HepG2 (cell line): ENCODE data around the gene SPRED2. TPM values are rescaled to one million over a fixed set of nuclear protein-coding genes. Genes with fewer than 3 reads are reported as not detected.
A peak's percentile ranks its signal among the peaks of the same experiment; 100 is the strongest.

ENCODE experiments used
- CREM ChIP-seq, 2 experiments: sonication (generic) in 1 of 2; formaldehyde crosslinking in 1 of 2; IDR thresholded peaks; 2 replicates each; pipeline versions ENCODE4 v1.4.0 to v1.6.1; 2016 to 2020; ENCODE audit warnings: antibody characterized with exemption in 1 of 2, mild to moderate bottlenecking in 1 of 2, missing genetic modification reagents in 1 of 2
- GATA4 ChIP-seq: sonication (generic); IDR thresholded peaks from 2 replicates; pipeline ENCODE4 v1.6.1; 2016; ENCODE audit warnings: antibody characterized with exemption, low read depth, borderline replicate concordance
- GATAD2A ChIP-seq: IDR thresholded peaks from 2 replicates; pipeline ENCODE4 v1.6.1; 2016
- MXD4 ChIP-seq: IDR thresholded peaks from 2 replicates; pipeline ENCODE4 v1.6.1; 2016; ENCODE audit warnings: mild to moderate bottlenecking, missing biosample characterization, missing genetic modification reagents
- NCOR1 ChIP-seq: fragments of 200-600 bp; sonication (generic); IDR thresholded peaks from 2 replicates; pipeline ENCODE4 v1.7.0; 2017; ENCODE audit warnings: antibody characterized with exemption, low read length, borderline replicate concordance
- NR2F6 ChIP-seq, 2 experiments: IDR thresholded peaks; 2 replicates each; pipeline ENCODE4 v1.6.1; 2016; ENCODE audit warnings: antibody characterized with exemption in 1 of 2, mild to moderate bottlenecking in 1 of 2
- SKI ChIP-seq: fragments of 450-650 bp; IDR thresholded peaks from one replicate; pipeline ENCODE4 v1.6.1; 2018; ENCODE audit warnings: mild to moderate bottlenecking; ENCODE audit not compliant: partially characterized antibody
- SMYD3 ChIP-seq: sonication (generic); formaldehyde crosslinking; IDR thresholded peaks from 2 replicates; pipeline ENCODE4 v1.8.1; 2023; ENCODE audit warnings: mild to moderate bottlenecking, missing genetic modification reagents
- TSC22D2 ChIP-seq: sonication (generic); formaldehyde crosslinking; IDR thresholded peaks from 2 replicates; pipeline ENCODE4 v1.5.1; 2020; ENCODE audit warnings: missing genetic modification reagents, mild to moderate bottlenecking, borderline replicate concordance
- ZFP1 ChIP-seq: IDR thresholded peaks from 2 replicates; pipeline ENCODE4 v1.6.1; 2016
- ZNF138 ChIP-seq: sonication (generic); formaldehyde crosslinking; IDR thresholded peaks from 2 replicates; pipeline ENCODE4 v1.5.0; 2020; ENCODE audit warnings: mild to moderate bottlenecking, low read depth, missing genetic modification reagents
- ZNF326 ChIP-seq: sonication (generic); formaldehyde crosslinking; IDR thresholded peaks from 2 replicates; pipeline ENCODE4 v1.4.0; 2020; ENCODE audit warnings: missing genetic modification reagents, borderline replicate concordance
- polyA plus RNA-seq, 8 experiments: library from polyadenylated mRNA; depleted of rRNA in 3 of 8; stranded (reverse) in 7 of 8; unstranded in 1 of 8; fragments of >200 nt; fragmentation: Illumina TruSeq in 4 of 8; extraction: Trizol in 4 of 8; gene quantifications; 2 replicates each; pipeline versions ENCODE4 v1.2.1 to v1.2.3, GENCODE V29; 2011 to 2016; ENCODE audit warnings: low read depth in 4 of 8, missing spikeins in 1 of 8, mixed read lengths in 1 of 8; ENCODE audit not compliant: insufficient read depth in 1 of 8
- total RNA-seq, 5 experiments: library from RNA; depleted of rRNA; stranded (reverse); fragments of >200 nt; fragmentation: Illumina TruSeq; extraction: Trizol; gene quantifications; 2 replicates each; pipeline ENCODE4 v1.2.3, GENCODE V29; 2016; ENCODE audit warnings: low read depth in 1 of 5
- TF ChIP-seq, protein P1 (sequence below): sonication (generic); formaldehyde crosslinking; IDR thresholded peaks from 2 replicates; pipeline ENCODE4 v1.4.0; 2020; ENCODE audit warnings: missing genetic modification reagents, mild to moderate bottlenecking, borderline replicate concordance
- TF ChIP-seq, protein P2 (sequence below): sonication (generic); formaldehyde crosslinking; IDR thresholded peaks from 2 replicates; pipeline ENCODE4; 2020; ENCODE audit warnings: missing genetic modification reagents, mild to moderate bottlenecking, borderline replicate concordance
- TF ChIP-seq, protein P3 (sequence below): sonication (generic); formaldehyde crosslinking; IDR thresholded peaks from 2 replicates; pipeline ENCODE4 v1.4.0; 2020; ENCODE audit warnings: missing genetic modification reagents

Gene SPRED2
- total and polyA plus RNA-seq, 2 of the 13 experiments (the other 11 are each of a cell fraction or from before 2014, with no cell fraction given) = 13.0 to 37.0 TPM

DNA sequence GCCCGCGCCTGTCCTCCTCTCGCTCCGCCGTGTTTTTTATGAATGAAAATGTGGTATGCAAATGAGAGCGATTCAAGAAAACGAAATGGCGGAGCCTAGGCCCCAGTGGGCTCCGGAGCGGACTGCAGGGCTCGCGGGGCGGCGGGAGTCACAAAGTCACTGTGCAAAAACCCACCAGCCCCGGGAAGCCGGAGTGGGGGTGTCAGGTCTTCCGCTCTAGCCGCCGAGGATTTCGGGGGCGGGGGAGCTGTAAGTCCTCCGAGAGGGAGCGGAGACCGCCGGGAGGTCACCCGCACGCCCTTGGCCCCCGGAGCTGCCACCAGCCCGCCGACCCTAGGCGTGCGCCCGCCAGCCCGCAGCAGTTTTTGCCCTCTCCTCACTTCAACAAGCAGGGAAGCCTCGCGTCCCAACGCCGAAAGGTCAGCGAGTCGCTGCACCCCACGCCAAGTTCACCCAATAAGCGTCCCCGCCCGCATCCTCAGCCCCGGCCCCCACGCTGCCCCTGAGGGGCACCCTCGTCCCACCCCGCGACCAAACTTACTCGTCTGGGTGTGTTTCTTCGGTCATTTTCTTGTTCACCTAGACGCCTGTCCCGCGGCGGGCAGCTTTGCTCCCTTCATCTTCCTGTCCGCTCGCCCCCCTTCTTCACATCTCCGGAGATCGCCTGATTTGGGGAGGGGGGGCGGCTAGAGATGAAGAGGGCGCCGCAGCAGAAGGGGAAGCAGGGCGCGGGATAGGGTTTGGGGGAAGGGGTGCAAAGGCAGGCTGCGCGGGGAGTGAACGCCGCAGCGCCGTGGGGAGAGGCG lies 775 bp downstream of the SPRED2 start (continued):
- TF ChIP-seq, protein P1, sequence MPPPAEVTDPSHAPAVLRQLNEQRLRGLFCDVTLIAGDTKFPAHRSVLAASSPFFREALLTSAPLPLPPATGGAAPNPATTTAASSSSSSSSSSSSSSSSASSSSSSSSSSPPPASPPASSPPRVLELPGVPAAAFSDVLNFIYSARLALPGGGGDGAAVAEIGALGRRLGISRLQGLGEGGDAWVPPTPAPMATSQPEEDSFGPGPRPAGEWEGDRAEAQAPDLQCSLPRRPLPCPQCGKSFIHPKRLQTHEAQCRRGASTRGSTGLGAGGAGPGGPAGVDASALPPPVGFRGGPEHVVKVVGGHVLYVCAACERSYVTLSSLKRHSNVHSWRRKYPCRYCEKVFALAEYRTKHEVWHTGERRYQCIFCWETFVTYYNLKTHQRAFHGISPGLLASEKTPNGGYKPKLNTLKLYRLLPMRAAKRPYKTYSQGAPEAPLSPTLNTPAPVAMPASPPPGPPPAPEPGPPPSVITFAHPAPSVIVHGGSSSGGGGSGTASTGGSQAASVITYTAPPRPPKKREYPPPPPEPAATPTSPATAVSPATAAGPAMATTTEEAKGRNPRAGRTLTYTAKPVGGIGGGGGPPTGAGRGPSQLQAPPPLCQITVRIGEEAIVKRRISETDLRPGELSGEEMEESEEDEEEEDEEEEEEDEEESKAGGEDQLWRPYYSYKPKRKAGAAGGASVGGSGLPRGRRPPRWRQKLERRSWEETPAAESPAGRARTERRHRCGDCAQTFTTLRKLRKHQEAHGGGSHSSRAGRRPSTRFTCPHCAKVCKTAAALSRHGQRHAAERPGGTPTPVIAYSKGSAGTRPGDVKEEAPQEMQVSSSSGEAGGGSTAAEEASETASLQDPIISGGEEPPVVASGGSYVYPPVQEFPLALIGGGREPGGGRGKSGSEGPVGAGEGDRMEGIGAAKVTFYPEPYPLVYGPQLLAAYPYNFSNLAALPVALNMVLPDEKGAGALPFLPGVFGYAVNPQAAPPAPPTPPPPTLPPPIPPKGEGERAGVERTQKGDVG (CRISPR knock-in tag) = no peak; the same call in 1 of the 2 replicates
- no peak for TF ChIP-seq NCOR1
- no peak for TF ChIP-seq NR2F6 (IDR thresholded peaks at IDR 0.05)
- TF ChIP-seq NR2F6 (CRISPR knock-in tag; IDR thresholded peaks at IDR 0.05) = no peak
- TF ChIP-seq, protein P2, sequence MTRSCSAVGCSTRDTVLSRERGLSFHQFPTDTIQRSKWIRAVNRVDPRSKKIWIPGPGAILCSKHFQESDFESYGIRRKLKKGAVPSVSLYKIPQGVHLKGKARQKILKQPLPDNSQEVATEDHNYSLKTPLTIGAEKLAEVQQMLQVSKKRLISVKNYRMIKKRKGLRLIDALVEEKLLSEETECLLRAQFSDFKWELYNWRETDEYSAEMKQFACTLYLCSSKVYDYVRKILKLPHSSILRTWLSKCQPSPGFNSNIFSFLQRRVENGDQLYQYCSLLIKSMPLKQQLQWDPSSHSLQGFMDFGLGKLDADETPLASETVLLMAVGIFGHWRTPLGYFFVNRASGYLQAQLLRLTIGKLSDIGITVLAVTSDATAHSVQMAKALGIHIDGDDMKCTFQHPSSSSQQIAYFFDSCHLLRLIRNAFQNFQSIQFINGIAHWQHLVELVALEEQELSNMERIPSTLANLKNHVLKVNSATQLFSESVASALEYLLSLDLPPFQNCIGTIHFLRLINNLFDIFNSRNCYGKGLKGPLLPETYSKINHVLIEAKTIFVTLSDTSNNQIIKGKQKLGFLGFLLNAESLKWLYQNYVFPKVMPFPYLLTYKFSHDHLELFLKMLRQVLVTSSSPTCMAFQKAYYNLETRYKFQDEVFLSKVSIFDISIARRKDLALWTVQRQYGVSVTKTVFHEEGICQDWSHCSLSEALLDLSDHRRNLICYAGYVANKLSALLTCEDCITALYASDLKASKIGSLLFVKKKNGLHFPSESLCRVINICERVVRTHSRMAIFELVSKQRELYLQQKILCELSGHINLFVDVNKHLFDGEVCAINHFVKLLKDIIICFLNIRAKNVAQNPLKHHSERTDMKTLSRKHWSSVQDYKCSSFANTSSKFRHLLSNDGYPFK (CRISPR knock-in tag) = no peak
- no peak for TF ChIP-seq ZFP1
- TF ChIP-seq ZNF326 (CRISPR knock-in tag) = no peak
- TF ChIP-seq GATAD2A (CRISPR knock-in tag) = no peak
- TF ChIP-seq CREM (IDR thresholded peaks at IDR 0.05) = no peak
- TF ChIP-seq CREM (CRISPR knock-in tag; IDR thresholded peaks at IDR 0.05) = no peak
- TF ChIP-seq, protein P3, sequence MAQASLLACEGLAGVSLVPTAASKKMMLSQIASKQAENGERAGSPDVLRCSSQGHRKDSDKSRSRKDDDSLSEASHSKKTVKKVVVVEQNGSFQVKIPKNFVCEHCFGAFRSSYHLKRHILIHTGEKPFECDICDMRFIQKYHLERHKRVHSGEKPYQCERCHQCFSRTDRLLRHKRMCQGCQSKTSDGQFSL (CRISPR knock-in tag) = peak; percentile 71; the same call in 1 of the 2 replicates
- no peak for TF ChIP-seq ZNF138
- no peak for TF ChIP-seq SMYD3 (CRISPR knock-in tag)
- no peak for TF ChIP-seq GATA4
- TF ChIP-seq SKI = no peak
- no peak for TF ChIP-seq TSC22D2 (CRISPR knock-in tag)
- no peak for TF ChIP-seq MXD4 (CRISPR knock-in tag)
